ENCODE data around the gene KIF25.

DNA sequence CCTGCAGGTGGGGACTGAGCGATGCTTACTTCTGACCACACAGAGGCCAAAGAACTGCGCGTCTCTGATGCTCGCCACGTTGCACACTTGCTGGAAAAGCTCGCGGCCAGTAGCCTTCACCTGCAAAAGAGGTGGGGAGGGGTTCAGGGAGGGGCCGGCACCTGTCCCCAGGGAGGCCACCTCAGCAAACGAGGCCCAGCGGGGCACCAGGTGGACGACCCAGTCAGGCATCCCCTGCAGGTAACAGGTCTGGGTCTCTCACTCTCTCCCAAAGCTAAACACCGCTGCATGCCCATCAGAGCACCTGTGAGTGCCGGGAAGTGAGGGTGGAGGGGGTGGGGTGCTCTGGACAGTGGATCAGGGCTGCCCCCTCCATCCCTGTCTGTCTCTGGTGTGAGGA lies 77.7 kb downstream of the KIF25 start:
- no peak for TF ChIP-seq EZH2 (IDR thresholded peaks at IDR 0.05; ENCODE audit: borderline replicate concordance, low read length)
- TF ChIP-seq, protein P1, sequence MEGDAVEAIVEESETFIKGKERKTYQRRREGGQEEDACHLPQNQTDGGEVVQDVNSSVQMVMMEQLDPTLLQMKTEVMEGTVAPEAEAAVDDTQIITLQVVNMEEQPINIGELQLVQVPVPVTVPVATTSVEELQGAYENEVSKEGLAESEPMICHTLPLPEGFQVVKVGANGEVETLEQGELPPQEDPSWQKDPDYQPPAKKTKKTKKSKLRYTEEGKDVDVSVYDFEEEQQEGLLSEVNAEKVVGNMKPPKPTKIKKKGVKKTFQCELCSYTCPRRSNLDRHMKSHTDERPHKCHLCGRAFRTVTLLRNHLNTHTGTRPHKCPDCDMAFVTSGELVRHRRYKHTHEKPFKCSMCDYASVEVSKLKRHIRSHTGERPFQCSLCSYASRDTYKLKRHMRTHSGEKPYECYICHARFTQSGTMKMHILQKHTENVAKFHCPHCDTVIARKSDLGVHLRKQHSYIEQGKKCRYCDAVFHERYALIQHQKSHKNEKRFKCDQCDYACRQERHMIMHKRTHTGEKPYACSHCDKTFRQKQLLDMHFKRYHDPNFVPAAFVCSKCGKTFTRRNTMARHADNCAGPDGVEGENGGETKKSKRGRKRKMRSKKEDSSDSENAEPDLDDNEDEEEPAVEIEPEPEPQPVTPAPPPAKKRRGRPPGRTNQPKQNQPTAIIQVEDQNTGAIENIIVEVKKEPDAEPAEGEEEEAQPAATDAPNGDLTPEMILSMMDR (conservative IDR thresholded peaks at IDR 0.05 in 1 of 2, IDR thresholded peaks at IDR 0.05 in 1 of 2; ENCODE audit: extremely low read depth in 1 of 2, insufficient read depth in 1 of 2, low read depth in 1 of 2, low read length in 2 of 2): no peak

Measured in mammary epithelial cell (primary cell).